GM23338 (cell line): ENCODE data around the gene FILIP1L.

Experiments used
- CREB1 ChIP-seq: fragments of 250-450 bp; sonication (Bioruptor Pico); IDR thresholded peaks from 2 replicates; pipeline ENCODE4 v1.5.0; 2020; ENCODE audit warnings: low read depth, mild to moderate bottlenecking, moderate library complexity
- CTCF ChIP-seq, 2 experiments: fragments of 200-600 bp in 1 of 2; sonication (generic) in 1 of 2; conservative IDR thresholded peaks; 2 replicates each; pipeline versions ENCODE4 v1.5.1 to v1.6.1; 2016 to 2017; ENCODE audit warnings: antibody characterized with exemption in 2 of 2, low read depth in 2 of 2, mild to moderate bottlenecking in 2 of 2, moderate library complexity in 1 of 2
- EZH2 ChIP-seq: fragments of 200-600 bp; sonication (generic); IDR thresholded peaks from one replicate; pipeline ENCODE4 v1.8.0; 2017; ENCODE audit warnings: antibody characterized with exemption, mild to moderate bottlenecking, low read depth; ENCODE audit not compliant: unreplicated experiment
- EZH2phosphoT487 ChIP-seq: fragments of 200-600 bp; sonication (generic); IDR thresholded peaks from one replicate; pipeline ENCODE4 v1.8.1; 2018; ENCODE audit warnings: antibody characterized with exemption; ENCODE audit not compliant: unreplicated experiment
- JUNB ChIP-seq: IDR thresholded peaks from one replicate; pipeline ENCODE4 v1.6.1; 2016; ENCODE audit warnings: antibody characterized with exemption; ENCODE audit not compliant: unreplicated experiment
- POLR2AphosphoS5 ChIP-seq: IDR thresholded peaks from 2 replicates; pipeline ENCODE4 v1.6.1; 2016; ENCODE audit warnings: antibody characterized with exemption, low read depth
- ZNF114 ChIP-seq: fragments of 250-450 bp; sonication (Bioruptor Pico); IDR thresholded peaks from 2 replicates; pipeline ENCODE4 v1.5.0; 2020; ENCODE audit warnings: mild to moderate bottlenecking, moderate library complexity
- ZNF331 ChIP-seq: fragments of 250-450 bp; sonication (Bioruptor Pico); IDR thresholded peaks from 2 replicates; pipeline ENCODE4 v1.5.0; 2020; ENCODE audit warnings: low read depth, mild to moderate bottlenecking, moderate library complexity
- TF ChIP-seq, protein P1 (sequence below): IDR thresholded peaks from 2 replicates; pipeline ENCODE4 v1.6.1; 2016; ENCODE audit warnings: antibody characterized with exemption

DNA sequence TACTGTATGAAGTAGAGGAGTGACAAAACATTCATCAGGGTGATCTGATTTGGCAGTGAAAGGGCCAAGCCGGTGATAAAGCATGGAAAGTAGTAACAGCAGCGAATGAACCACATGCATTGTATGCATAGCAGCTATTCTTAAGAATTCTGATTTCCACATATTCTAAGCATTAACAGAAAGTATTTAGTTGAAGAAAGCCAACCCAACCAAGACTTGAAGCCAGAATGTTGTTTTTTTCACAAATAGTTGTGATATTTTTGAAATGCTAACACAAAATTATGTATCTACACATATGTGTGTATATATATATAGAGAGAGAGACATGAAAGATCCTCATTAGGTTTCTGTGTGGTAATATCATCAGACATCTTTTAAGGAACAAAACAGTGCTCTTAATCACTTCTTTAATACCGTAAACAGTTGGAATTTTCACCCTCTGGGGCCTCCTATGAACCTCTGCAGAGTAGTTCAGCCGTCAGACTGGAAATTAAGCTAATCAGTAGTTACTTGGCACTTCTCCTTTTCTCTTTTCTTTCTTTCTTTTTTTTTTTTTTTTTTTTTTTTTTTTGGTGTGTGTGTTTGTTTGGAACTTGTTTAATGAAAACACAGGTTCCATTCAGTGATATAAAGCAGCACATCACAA lies 157.0 kb downstream of the FILIP1L start:
- TF ChIP-seq CTCF (conservative IDR thresholded peaks at IDR 0.05; ENCODE audit: low read depth in 2 of 2) (no peak), EZH2 (no peak), JUNB (no peak), POLR2AphosphoS5 (no peak), ZNF114 (no peak), CREB1 (CRISPR knock-in tag) (no peak), EZH2phosphoT487 (no peak), ZNF331 (CRISPR knock-in tag) (no peak)
- TF ChIP-seq, protein P1, sequence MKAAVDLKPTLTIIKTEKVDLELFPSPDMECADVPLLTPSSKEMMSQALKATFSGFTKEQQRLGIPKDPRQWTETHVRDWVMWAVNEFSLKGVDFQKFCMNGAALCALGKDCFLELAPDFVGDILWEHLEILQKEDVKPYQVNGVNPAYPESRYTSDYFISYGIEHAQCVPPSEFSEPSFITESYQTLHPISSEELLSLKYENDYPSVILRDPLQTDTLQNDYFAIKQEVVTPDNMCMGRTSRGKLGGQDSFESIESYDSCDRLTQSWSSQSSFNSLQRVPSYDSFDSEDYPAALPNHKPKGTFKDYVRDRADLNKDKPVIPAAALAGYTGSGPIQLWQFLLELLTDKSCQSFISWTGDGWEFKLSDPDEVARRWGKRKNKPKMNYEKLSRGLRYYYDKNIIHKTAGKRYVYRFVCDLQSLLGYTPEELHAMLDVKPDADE, result no peak
